Neural cell (in vitro differentiated cells): Measurements from ENCODE around the gene DAGLA. TPM values are rescaled to one million over a fixed set of nuclear protein-coding genes. Genes with fewer than 3 reads are reported as not detected.

Experiments used
- H2AFZ ChIP-seq: fragments of 200-600, 300-800 bp; sonication (generic), shearing (Covaris generic); 2 replicates; pipeline ENCODE4 v1.6.0; 2014; ENCODE audit warnings: low read depth, mild to moderate bottlenecking, antibody characterized with exemption, low read length, moderate library complexity
- H3F3A ChIP-seq: fragments of 200-600 bp; shearing (Covaris generic); 2 replicates; pipeline ENCODE4 v1.6.1; 2016; ENCODE audit warnings: mild to moderate bottlenecking, moderate library complexity, mixed read lengths, antibody characterized with exemption, low read length; ENCODE audit not compliant: insufficient read depth, poor library complexity, severe bottlenecking
- H3K27ac ChIP-seq: fragments of 200-600, 300-800 bp; sonication (generic), shearing (Covaris generic); 2 replicates; pipeline ENCODE4 v1.5.1; 2014; ENCODE audit warnings: mild to moderate bottlenecking, low read length, moderate library complexity
- H3K27me3 ChIP-seq: fragments of 300-800, 200-600 bp; sonication (generic), shearing (Covaris generic); 2 replicates; pipeline ENCODE4 v1.6.0; 2014; ENCODE audit warnings: mild to moderate bottlenecking, low read depth, low read length, moderate library complexity; ENCODE audit not compliant: insufficient read depth
- H3K36me3 ChIP-seq: fragments of 300-800, 200-600 bp; sonication (generic), shearing (Covaris generic); 2 replicates; pipeline ENCODE4 v1.5.1; 2014; ENCODE audit warnings: mild to moderate bottlenecking, antibody characterized with exemption, low read length, moderate library complexity; ENCODE audit not compliant: insufficient read depth
- H3K4me2 ChIP-seq: fragments of 300-800, 200-600 bp; sonication (generic), shearing (Covaris generic); 2 replicates; pipeline ENCODE4 v1.6.0; 2014; ENCODE audit warnings: mild to moderate bottlenecking, low read length
- H3K4me3 ChIP-seq: fragments of 300-800, 200-600 bp; sonication (generic), shearing (Covaris generic); 2 replicates; pipeline ENCODE4 v1.5.1; 2014; ENCODE audit warnings: mild to moderate bottlenecking, low read length, moderate library complexity
- H3K79me2 ChIP-seq: fragments of 200-600 bp; shearing (Covaris generic); replicated peaks from 2 replicates; pipeline ENCODE4 v1.6.0; 2014; ENCODE audit warnings: mild to moderate bottlenecking, low read length, moderate library complexity; ENCODE audit not compliant: insufficient read depth
- H3K9ac ChIP-seq: fragments of 300-800, 200-600 bp; sonication (generic), shearing (Covaris generic); 2 replicates; pipeline ENCODE4 v1.6.1; 2016; ENCODE audit warnings: mild to moderate bottlenecking, low read length, mixed read lengths
- H3K9me2 ChIP-seq: fragments of 200-600 bp; shearing (Covaris generic); 2 replicates; pipeline ENCODE4 v1.6.1; 2016; ENCODE audit warnings: mild to moderate bottlenecking, low read length, mixed read lengths; ENCODE audit not compliant: insufficient read depth
- H3K9me3 ChIP-seq: fragments of 200-600, 300-800 bp; sonication (generic), shearing (Covaris generic); 2 replicates; pipeline ENCODE4 v1.6.1; 2016; ENCODE audit warnings: mild to moderate bottlenecking, mixed run types, low read length, moderate library complexity, mixed read lengths
- H4K20me1 ChIP-seq: fragments of 200-600 bp; shearing (Covaris generic); 2 replicates; pipeline ENCODE4 v1.6.1; 2016; ENCODE audit warnings: mild to moderate bottlenecking, mixed run types; ENCODE audit not compliant: insufficient read depth
- EP300 ChIP-seq: fragments of 450-650 bp; conservative IDR thresholded peaks from 2 replicates; pipeline ENCODE4 v1.6.1; 2014; ENCODE audit warnings: antibody characterized with exemption, mild to moderate bottlenecking, moderate library complexity; ENCODE audit not compliant: poor library complexity, severe bottlenecking
- EZH2 ChIP-seq: fragments of 200-600, 300-800 bp; shearing (Covaris generic), sonication (generic); IDR thresholded peaks from 2 replicates; pipeline ENCODE4 v1.6.1; 2014; ENCODE audit warnings: antibody characterized with exemption, low read length, borderline replicate concordance, mild to moderate bottlenecking; ENCODE audit not compliant: insufficient read depth, poor library complexity, severe bottlenecking
- MXI1 ChIP-seq: fragments of 450-650 bp; conservative IDR thresholded peaks from 2 replicates; pipeline ENCODE4 v1.6.1; 2014; ENCODE audit warnings: antibody characterized with exemption, mild to moderate bottlenecking; ENCODE audit not compliant: poor library complexity, severe bottlenecking
- POLR2AphosphoS5 ChIP-seq: IDR thresholded peaks from 2 replicates; pipeline ENCODE4 v1.6.1; 2012
- RAD21 ChIP-seq: fragments of 450-650 bp; conservative IDR thresholded peaks from 2 replicates; pipeline ENCODE4 v1.6.1; 2014; ENCODE audit warnings: antibody characterized with exemption, mild to moderate bottlenecking, moderate library complexity
- REST ChIP-seq: IDR thresholded peaks from 2 replicates; pipeline ENCODE4 v1.6.1; 2012; ENCODE audit warnings: borderline replicate concordance
- SMC3 ChIP-seq: fragments of 450-650 bp; conservative IDR thresholded peaks from 2 replicates; pipeline ENCODE4 v1.6.1; 2014; ENCODE audit warnings: antibody characterized with exemption, mild to moderate bottlenecking, moderate library complexity; ENCODE audit not compliant: poor library complexity
- TAF1 ChIP-seq: IDR thresholded peaks from 2 replicates; pipeline ENCODE4 v1.6.1; 2012; ENCODE audit warnings: low read depth
- polyA plus RNA-seq: library from polyadenylated mRNA; depleted of rRNA; stranded (reverse); fragments of >200 nt; gene quantifications from 2 replicates; pipeline ENCODE4 v1.2.3, GENCODE V29; 2014
- TF ChIP-seq, protein P1 (sequence below): fragments of 450-650 bp; IDR thresholded peaks from 2 replicates; pipeline ENCODE4 v1.5.1; 2014; ENCODE audit warnings: antibody characterized with exemption, mild to moderate bottlenecking, moderate library complexity; ENCODE audit not compliant: poor library complexity, severe bottlenecking

The DAGLA gene
- polyA plus RNA-seq, 1 donor from 2014 or later: 4.5 TPM

- H2AFZ ChIP-seq: no peak overlapping the region
- no peaks in the 10 kb centered on the region for H3F3A ChIP-seq
- H3K9ac ChIP-seq: peak overlapping the region; percentile 61
Observed at GRCh38 chr11:61732705-61733104, 52.5 kb downstream of the DAGLA start.

GRCh38 chr11:61733120-61733978 is 53.2 kb downstream of the DAGLA start:
- Histone ChIP-seq H4K20me1 (no peaks in the 10 kb centered on the region), H3F3A (no peaks in the 10 kb centered on the region), H3K36me3 (no peaks in the 10 kb centered on the region), H2AFZ (no peak overlapping the region), H3K27ac (peak overlapping the region; percentile 81), H3K9me2 (no peaks in the 10 kb centered on the region), H3K79me2 (no peaks in the 10 kb centered on the region), H3K4me2 (peak overlapping the region; percentile 69), H3K27me3 (no peaks in the 10 kb centered on the region), H3K9ac (peak overlapping the region; percentile 64), H3K4me3 (peak overlapping the region; percentile 38), H3K9me3 (no peaks in the 10 kb centered on the region)
- TF ChIP-seq SMC3 (peak; percentile 97), TAF1 (peak; percentile 43), EP300 (peak; percentile 88), RAD21 (peak; percentile 97), REST (peak; percentile 46), POLR2AphosphoS5 (peak; percentile 61), MXI1 (peak; percentile 27), EZH2 (no peak)
- TF ChIP-seq, protein P1, sequence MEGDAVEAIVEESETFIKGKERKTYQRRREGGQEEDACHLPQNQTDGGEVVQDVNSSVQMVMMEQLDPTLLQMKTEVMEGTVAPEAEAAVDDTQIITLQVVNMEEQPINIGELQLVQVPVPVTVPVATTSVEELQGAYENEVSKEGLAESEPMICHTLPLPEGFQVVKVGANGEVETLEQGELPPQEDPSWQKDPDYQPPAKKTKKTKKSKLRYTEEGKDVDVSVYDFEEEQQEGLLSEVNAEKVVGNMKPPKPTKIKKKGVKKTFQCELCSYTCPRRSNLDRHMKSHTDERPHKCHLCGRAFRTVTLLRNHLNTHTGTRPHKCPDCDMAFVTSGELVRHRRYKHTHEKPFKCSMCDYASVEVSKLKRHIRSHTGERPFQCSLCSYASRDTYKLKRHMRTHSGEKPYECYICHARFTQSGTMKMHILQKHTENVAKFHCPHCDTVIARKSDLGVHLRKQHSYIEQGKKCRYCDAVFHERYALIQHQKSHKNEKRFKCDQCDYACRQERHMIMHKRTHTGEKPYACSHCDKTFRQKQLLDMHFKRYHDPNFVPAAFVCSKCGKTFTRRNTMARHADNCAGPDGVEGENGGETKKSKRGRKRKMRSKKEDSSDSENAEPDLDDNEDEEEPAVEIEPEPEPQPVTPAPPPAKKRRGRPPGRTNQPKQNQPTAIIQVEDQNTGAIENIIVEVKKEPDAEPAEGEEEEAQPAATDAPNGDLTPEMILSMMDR: peak; percentile 100

More at GRCh38 chr11:61732705-61733104, 52.5 kb downstream of the DAGLA start:
- H3K4me2 ChIP-seq: no peak overlapping the region
- no peaks in the 10 kb centered on the region for H3K27me3 ChIP-seq
- no peaks in the 10 kb centered on the region for H3K36me3 ChIP-seq
- H3K4me3 ChIP-seq: peak overlapping the region; percentile 38
- H3K27ac ChIP-seq: peak overlapping the region; percentile 81
- no peaks in the 10 kb centered on the region for H3K9me3 ChIP-seq
- H3K9me2 ChIP-seq: no peaks in the 10 kb centered on the region
- TF ChIP-seq MXI1 (no peak), RAD21 (no peak), EP300 (no peak), EZH2 (no peak), TAF1 (no peak), SMC3 (no peak)
- no peaks in the 10 kb centered on the region for H4K20me1 ChIP-seq
- no peaks in the 10 kb centered on the region for H3K79me2 ChIP-seq
